ENCODE measurements around the gene CEBPZOS.

GRCh38 chr2:37189452-37190153, 6.7 kb upstream of the CEBPZOS start:
- TF ChIP-seq EP300 (IDR thresholded peaks at IDR 0.05) = no peak
- TF ChIP-seq CTCF (IDR thresholded peaks at IDR 0.05) = no peak

Measured in suprapubic skin (tissue), 3 donors.